GM19372 (cell line): ENCODE measurements around the gene CUEDC1.

Experiments
- ATAC-seq: cut with Tn5 transposase; IDR thresholded peaks from one replicate; pipeline ENCODE4 v1.9.1; 2021; ENCODE audit warnings: mild to moderate bottlenecking, low read depth, moderate library complexity; ENCODE audit not compliant: unreplicated experiment

The CUEDC1 gene

GRCh38 chr17:57880086-57880456 is 75.1 kb downstream of the CUEDC1 start:
- no peak for ATAC-seq

GRCh38 chr17:57879437-57880085 is 75.7 kb downstream of the CUEDC1 start:
- no peak for ATAC-seq

- no peak for ATAC-seq
These were observed 77.3 kb downstream of the CUEDC1 start for GRCh38 chr17:57877803-57878377.

GRCh38 chr17:57876866-57877237 is 78.4 kb downstream of the CUEDC1 start:
- no peak for ATAC-seq

GRCh38 chr17:57876023-57876865 is 79.0 kb downstream of the CUEDC1 start:
- ATAC-seq, result no peak

GRCh38 chr17:57875290-57876022 is 79.8 kb downstream of the CUEDC1 start:
- ATAC-seq, result no peak

- no peak for ATAC-seq
These were observed 80.5 kb downstream of the CUEDC1 start for GRCh38 chr17:57874434-57875289.

GRCh38 chr17:57874058-57874419 is 81.2 kb downstream of the CUEDC1 start:
- ATAC-seq, result no peak

- no peak for ATAC-seq
These were observed 81.8 kb downstream of the CUEDC1 start for GRCh38 chr17:57873261-57874057.

- no peak for ATAC-seq
These were observed 82.7 kb downstream of the CUEDC1 start for GRCh38 chr17:57872536-57872935.

- ATAC-seq, result no peak
These were observed 83.3 kb downstream of the CUEDC1 start for GRCh38 chr17:57871863-57872262.

GRCh38 chr17:57871155-57871554 is 84.1 kb downstream of the CUEDC1 start:
- ATAC-seq, result no peak

- no peak for ATAC-seq
These were observed 85.0 kb downstream of the CUEDC1 start for GRCh38 chr17:57870283-57870635.

- ATAC-seq, result no peak
These were observed 85.5 kb downstream of the CUEDC1 start for GRCh38 chr17:57869617-57870282.

GRCh38 chr17:57868910-57869616 is 86.1 kb downstream of the CUEDC1 start:
- no peak for ATAC-seq

GRCh38 chr17:57868007-57868909 is 87.0 kb downstream of the CUEDC1 start:
- peak; percentile 79 for ATAC-seq

- ATAC-seq, result no peak
These were observed 88.1 kb downstream of the CUEDC1 start for GRCh38 chr17:57867126-57867525.
